NCI-H345 treated with DMSO at 0.1 percent for 48 hours (cell line): ENCODE results near the gene CDC26.
"Not testable (repeated sequence)": the region's sequence is repeated elsewhere in the genome, so short reads cannot be mapped to it uniquely, and the experiment has no call there.

Source experiments
- DNase-seq: peaks from one replicate; lab custom pipeline; 2025; ENCODE audit not compliant: unreplicated experiment; lab: John Stamatoyannopoulos, UW

Gene CDC26

DNA sequence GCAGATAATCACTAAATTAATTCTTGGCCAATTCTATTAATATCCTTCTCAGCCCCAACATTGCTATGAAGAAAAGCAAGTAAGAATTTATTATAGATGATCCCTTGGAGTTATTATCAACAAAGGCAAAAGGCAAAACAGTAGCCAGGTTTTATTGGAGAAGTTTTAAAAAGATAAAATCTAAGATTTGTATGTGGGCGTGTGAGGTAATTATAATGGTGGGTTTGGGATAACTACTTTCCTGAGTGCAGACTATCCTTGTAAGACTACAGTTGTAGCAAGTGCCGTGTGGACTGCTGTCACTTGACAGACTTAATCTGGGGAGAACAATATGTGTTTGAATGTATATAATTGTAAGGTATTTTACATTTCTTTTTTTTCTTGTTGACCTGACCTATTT, 30.8 kb downstream of the CDC26 start:
- no peak for DNase-seq

DNA sequence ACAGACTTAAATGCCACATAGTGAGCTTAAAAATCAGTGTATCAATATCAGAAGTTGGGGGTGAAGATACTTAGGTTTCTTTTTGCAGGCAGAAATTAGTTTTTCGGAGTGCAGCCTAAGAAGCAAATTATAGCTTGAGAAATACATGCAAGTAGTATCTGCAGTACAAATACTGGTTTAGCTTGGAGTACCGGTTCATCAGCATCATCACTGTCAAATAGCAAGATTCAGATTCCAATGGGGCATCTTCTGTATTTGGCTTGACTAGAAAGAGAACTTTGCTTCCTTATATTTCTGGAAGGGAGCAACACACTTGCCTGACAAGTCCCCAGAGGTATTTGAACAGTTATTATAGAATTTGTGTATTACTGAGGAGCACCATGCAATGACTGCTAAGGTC, 34.2 kb downstream of the CDC26 start:
- DNase-seq = no peak

DNA sequence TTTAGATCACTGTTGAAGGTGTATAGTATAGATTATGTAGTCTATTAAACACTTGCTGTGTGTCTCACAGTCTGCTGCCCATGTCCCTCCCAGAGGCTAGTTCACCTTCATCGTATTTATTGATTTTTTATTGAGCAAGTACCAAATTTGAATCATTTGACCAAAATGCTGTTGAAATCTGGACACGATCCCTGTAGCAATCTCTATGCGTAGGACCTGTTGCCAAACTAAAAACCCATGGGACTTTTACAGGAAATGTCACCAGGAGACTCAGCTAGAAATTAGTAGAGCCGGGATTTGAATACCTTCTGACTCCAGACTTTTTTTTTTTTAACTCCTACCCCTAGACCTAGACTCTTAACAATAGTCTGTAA, 36.5 kb downstream of the CDC26 start:
- DNase-seq = no peak

DNA sequence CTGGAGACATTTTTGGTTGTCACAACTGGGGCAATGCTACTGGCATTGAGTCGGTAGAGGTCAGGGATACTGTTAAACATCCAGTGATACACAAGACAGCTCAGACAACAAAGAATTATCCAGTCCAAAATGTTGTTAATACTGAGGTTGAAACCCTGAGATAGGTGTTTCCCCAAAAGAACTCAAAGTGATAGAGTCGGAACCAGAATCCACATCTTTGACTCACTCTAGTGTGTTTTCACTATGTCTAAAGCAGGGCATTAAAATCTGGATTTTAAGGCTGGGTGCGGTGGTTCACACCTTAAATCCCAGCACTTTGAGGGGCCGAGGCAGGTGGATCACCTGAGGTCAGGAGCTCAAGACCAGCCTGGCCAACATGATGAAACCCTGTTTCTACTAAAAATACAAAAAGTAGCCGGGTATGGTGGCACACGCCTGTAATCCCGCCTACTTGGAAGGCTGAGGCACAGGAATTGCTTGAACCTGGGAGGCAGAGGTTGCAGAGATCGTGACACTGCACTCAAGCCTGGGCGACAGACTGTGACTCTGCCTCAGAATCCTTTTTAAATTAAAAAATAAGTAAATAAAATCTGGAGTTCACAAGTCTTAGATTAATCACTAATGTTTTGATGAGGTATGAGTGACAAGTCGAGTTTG, 37.0 kb downstream of the CDC26 start:
- no peak for DNase-seq

DNA sequence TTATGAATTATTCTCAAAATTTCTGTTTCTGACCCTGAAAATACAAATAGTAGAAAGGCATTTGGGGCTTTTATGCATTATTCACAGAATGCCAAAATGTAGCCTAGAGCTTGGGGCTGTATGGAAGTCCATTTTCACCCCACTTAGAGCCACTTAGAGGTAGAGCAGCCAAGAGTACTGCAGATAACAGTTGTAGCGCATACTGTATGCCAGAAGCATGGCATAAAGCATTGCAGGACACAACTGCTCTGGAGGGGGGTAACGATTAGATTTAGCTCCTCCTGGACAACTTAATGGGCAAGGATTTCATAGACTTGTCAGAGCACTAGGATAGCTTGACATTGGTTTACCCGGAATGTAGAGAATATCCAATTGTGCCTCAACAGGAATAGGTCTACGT, 38.3 kb downstream of the CDC26 start:
- no peak for DNase-seq

DNA sequence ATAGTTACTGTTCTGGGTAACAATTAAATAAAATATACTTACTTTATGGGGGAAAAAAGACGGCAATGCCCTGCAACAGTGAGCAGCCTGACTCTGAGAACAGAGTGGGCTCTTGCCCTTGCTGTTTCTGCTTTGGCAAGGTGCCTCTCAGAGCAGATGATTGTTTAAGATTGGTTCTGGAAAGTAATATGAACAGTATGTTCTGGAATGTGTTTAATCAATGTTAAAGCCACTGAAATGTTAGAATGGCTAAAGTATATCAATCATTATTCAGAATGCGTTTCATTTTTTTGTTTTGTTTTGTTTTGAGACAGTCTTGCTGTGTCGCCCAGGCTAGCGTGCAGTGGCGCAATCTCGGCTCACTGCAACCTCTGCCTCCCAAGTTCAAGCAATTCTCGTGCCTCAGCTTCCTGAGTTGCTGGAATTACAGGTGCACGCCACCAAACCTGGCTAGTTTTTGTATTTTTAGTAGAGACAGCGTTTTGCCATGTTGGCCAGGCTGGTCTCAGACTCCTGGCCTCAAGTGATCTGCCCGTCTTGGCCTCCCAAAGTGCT, 39.6 kb downstream of the CDC26 start:
- not testable (repeated sequence) for DNase-seq

DNA sequence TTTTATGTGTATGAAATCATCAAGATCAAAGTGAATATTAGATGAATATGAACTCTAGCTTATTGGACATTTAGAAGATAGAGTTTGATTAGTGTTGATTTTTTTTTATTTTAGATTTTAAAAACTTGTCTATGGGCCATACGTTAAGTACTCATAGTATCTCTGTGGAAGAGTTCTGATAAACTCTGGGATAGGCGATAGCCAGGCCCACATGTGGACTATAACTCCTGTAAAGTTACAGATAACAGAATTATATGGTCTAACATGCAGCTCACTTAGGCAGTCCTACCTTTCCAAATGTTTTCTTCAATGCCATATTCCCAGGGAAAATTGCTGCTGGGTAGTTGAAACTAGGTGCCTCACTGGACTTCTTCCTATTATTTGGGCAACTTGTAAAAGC, 43.7 kb downstream of the CDC26 start:
- DNase-seq = no peak

DNA sequence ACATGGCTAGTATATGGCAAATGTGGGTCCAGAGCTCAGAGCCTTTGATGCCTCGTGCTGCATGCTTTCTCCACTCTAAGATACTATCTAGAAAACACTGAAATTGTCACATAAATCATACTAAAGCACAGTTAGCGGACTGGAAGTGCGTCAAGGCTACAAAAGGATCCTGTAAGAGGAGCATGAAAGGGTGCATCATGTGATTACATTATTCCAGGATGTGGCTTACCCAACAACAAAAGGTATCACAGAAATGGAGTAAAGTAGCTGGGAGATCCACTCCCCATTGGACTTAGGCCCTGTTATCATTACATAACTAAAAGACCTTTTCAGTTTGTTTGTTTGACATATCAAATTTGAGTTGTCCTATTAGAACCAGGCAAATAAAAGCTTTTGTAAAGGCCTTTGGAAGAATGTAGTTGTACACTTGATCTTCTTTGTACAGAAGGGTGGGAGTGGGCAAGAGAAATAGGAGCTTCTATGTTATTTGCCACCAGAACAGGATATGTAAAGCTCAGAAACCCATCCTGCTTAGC, 47.2 kb downstream of the CDC26 start:
- DNase-seq = no peak

DNA sequence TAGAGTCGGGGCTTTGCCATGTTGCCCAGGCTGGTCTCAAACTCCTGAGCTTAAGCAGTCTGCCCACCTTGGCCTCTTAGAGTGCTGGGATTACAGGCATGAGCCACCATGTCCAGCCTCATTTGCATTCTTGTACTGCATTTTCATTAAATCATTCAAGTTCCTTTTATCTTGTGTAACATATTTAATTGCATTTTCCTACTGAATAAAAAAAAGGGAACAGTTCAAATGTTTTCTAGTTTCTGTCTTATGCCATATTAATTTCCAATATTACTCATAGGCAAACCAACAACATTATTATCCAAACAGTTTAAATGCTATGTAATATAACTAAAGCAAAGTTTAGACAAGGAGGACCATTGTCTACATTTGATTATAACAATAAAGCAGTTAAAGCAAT, 47.9 kb downstream of the CDC26 start:
- DNase-seq = no peak

DNA sequence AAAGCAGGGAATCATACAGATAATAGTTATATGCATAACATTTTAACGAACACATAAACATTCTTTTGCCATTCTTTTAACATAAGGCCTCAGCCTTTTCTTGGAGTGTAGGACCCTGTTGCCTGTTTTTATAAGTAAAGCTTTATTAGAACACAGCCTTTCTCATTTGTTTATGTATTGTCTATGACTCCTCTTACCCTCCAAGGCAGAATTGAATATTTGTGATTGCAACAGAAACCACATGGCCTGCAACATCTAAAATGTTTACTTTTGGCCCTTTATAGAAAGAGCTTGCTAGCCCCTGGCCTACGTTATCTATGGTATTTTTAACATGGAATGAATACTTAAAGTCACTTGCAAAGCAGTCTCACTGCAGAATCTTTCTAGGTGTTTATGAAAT, 51.4 kb downstream of the CDC26 start:
- no peak for DNase-seq

DNA sequence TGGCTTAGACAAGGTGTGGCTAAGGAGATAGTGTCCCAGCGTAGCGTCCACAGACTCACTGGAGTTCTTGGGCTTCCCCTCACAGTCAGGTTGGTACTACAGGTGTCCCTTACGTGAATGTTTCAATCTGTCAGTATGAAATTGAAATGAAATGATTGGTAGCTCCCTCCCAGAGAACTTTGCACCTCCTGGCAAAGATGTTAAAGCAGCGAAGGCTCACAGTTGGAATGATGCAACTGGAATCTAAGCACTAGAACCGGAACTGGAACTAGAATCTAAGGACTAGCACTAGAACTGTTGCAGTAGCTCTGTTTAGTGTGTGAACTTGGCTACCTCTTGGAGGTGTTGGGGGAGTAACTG, 52.9 kb downstream of the CDC26 start:
- no peak for DNase-seq

DNA sequence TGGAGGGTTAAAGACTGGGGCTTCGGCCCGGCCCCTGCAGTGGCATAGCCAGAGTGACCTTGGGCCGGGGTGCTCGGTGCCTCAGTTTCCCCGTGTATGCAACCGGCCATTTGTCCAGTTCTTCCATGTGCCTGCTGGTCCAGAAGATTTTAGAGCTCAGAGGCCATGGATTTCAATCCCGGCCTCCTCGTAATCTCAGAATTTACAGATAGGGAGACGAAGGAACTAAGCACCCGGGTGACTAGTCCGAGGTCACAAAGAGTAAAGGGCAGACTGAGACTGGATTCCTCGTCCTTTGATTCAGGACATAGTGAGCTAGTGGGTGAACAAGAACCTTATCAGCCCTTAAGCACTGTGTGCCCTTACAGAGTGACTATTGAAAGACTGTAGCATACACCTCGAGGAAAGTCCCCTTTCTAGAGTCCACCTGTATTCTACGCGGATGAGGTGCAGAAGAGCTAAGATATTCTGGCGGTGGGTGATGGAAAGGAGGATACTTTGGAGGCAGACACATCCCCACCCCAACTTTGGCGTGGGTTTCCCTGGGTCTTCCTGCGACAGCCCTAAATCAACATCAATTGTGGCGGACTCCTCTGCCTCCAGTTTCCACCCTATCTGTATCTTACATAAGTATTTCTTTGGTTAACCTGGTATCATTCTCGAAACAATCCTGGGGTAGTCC, 53.4 kb downstream of the CDC26 start:
- no peak for DNase-seq

DNA sequence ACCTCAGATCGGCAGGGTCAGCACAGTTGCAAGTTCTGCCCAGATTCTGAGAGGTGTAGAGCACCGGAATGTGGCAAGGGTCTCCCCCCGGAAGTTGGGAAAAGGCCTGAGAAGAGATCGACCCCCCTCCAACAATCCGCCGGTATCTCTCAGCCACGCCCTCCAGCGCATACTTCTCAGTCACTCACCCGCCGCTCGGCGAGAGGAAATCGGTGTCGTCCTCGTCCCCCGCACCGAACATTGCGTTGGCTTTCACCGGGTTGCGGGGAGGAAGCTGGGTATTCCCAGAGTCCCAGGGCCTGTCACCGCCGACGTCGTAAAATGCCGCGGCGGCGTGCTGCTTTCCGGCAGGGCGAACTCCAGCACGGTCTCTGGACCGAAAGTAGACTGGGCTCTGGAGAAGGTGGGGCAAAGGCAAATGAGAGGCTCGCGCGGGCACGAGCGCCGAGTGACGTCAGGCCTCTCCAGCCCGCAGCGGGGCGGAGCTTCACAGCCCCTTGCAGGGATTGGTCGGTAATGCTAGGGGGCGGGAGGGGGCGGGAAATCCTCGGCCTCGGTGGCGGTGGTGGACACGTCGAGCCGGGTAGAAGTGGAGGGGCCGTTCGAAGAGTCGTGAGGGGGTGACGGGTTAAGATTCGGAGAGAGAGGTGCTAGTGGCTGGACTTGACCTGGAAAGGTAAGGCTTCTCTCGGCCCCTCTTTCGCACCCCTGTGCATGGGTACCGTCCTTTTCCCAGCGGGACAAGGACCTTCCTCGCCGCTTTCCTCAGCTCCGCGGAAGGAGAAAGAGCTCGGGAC, 54.2 kb downstream of the CDC26 start, which contains the start of the genes FKBP15 and SLC31A1:
Gene FKBP15 (minus strand): TSS at position 275 of the 797 bp plus-strand sequence. CDS start 34 bp downstream, at position 241.
Gene SLC31A1 (plus strand): TSS at position 542 of the 797 bp plus-strand sequence. CDS start 34,605 bp downstream, outside the sequence.
- DNase-seq = peak; percentile 97

DNA sequence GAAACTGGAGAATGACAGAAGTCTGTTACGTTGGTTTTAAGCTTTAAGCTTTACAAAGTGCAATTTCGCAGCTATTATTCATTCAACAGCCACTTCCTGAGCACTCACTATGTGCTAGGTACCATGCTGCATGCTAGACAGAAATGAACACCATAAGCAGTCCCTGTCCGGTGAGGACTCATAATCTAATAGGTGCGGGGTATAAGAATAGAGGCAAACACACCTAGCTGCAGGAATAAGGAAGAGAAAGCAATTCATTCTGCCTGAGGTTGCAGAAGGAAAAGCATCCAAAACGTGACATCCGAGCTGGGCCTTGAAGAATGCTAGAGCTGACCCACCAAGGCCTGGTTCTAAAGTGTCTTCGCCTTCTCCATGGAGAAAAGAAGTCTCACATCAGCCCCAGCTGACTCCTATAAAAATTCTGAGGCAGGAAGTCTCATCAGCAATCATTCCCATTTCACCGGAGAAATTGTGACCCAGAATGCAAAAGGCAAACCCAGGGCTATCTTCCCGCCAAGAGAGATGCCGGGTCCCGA, 54.8 kb downstream of the CDC26 start:
- DNase-seq = no peak

DNA sequence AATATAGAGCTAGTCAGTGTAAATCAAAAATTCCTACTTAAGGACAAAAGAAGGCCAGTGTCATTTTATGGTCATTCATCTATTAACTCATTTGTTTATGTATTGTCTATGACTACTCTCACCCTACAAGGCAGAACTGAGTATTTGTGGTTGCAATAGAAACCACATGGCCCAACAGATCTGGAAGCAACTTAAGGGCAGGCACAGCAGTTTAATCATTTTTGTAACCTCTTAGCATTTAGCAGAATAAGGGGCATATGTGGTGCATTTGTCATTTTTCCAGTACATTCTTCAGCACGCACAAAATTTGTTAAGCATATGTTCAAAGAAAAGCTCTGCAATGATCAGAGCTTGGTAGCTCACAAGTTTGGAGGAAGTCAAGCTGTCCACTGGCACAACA, 55.4 kb downstream of the CDC26 start:
- DNase-seq = no peak

DNA sequence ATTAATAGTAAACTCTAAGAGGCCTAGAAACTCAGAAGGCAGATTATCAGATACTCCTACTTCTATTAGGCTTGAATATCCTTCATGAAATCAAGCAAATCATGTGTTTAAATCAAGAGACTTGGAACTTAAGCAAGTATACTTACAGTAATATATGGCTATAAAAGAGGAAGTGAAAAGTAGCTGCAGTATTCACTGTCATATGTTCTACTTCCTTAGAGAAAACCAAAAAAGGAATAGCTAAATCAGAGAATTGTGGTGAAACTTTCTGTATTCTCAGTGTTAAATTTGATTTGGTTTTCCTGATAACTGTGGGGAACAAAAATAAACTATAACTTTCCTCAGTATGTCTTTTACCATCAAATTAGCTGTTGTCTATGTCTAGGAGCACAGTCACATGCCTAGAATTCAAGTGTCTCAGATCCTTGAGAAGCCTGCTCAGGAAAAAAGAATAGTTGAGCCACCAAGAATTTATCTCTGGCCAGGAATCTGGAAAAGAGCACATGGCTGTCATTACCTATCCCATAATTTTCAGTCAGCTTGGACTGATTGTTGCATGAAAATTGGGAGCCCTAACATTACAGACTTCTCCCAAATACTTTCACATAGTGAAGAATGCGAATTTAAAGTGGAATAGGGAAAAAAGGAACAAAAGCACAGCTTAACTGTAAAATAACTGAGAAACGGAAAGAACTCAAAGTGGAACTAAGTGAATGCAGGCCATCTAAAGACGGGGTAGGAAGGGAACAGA, 56.0 kb downstream of the CDC26 start:
- DNase-seq = no peak
